Upper lobe of left lung (tissue), 4 donors: ENCODE measurements around the gene PSORS1C1.

Source experiments
- CTCF ChIP-seq, 6 experiments: fragments of 450-650 bp in 4 of 6; fragments of 200-600 bp in 2 of 6; sonication (generic) in 2 of 6; IDR thresholded peaks; one replicate each; pipeline ENCODE4 v1.5.1; 2016 to 2019; ENCODE audit warnings: antibody characterized with exemption in 6 of 6
- EP300 ChIP-seq, 4 donors: sonication (generic); formaldehyde crosslinking; IDR thresholded peaks; one replicate each; pipeline ENCODE4 v1.5.1; 2017; ENCODE audit warnings: antibody characterized with exemption in 4 of 4, control low read depth in 2 of 4
- POLR2A ChIP-seq, 4 donors: fragments of 450-650 bp; IDR thresholded peaks; one replicate each; pipeline ENCODE4 v1.5.1; 2016 to 2017; ENCODE audit warnings: antibody characterized with exemption in 4 of 4, mild to moderate bottlenecking in 2 of 4
- POLR2AphosphoS5 ChIP-seq, 2 donors: sonication (generic); formaldehyde crosslinking; IDR thresholded peaks; one replicate each; pipeline ENCODE4 v1.5.1; 2017; ENCODE audit warnings: antibody characterized with exemption in 2 of 2

- no peak for TF ChIP-seq EP300 (IDR thresholded peaks at IDR 0.05)
- no peak for TF ChIP-seq CTCF (IDR thresholded peaks at IDR 0.05)
- TF ChIP-seq POLR2AphosphoS5 (IDR thresholded peaks at IDR 0.05), result no peak
- no peak for TF ChIP-seq POLR2A (IDR thresholded peaks at IDR 0.05)
These were observed 30.8 kb downstream of the PSORS1C1 start for GRCh38 chr6:31145386-31145785.
